Measurements from ENCODE around the gene TSSK1B.

TSSK1B gene

DNA sequence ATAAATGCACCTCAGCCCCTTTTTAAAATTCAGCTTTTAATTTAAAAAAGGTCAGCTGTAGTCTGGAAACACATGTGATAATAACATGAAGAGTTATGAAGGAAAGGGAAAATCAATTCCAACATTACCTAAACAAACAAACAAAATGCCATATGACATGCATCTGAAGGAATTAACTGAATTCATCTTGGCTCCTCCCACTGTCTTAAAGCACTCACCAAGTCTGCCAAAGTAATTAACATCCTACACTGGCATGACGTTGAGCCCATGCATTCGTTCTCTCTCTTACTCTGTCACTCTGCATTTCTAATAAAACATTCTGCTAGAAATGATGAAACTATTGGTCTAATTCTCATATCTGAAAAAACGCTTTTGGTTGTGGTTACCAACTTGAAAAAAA is 37.7 kb downstream of the TSSK1B start:
- no peak for DNase-seq

DNA sequence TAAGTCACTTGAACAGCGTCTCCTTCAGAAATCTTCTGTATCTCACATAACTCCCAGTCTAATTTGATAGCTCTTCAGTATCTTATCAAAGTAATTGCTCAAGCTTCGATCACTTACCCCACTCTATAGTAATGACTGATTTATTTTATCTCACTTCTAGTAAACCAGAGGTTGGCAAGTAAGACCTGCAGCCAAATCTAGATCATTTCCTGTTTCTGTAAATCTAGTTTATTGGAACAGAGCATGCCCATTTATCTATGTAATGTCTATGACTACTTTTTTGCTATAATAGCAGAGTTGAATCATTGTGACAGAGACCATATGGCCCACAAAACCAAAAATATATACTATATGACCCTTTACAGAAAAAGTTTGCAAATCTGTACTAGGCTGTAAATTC is 40.1 kb downstream of the TSSK1B start:
- DNase-seq, result no peak

DNA sequence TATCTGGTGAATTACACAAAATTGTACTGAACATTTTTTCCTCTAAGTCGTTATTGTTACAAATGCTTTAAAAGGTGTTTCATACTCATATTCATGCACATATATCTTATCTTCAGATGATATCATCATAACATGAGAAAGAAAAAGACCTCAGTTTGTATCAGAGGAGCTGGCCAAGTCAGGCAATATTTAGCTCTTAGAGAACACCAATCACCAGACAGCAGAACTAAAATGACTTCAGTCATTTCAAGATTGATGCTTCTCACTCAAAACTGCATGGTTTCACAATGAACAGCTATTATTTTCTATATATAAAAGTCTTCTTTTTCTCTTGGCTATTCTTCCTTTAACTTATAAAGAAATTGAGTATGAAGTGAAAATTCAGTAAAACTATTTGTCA is 44.6 kb downstream of the TSSK1B start:
- DNase-seq, result no peak

DNA sequence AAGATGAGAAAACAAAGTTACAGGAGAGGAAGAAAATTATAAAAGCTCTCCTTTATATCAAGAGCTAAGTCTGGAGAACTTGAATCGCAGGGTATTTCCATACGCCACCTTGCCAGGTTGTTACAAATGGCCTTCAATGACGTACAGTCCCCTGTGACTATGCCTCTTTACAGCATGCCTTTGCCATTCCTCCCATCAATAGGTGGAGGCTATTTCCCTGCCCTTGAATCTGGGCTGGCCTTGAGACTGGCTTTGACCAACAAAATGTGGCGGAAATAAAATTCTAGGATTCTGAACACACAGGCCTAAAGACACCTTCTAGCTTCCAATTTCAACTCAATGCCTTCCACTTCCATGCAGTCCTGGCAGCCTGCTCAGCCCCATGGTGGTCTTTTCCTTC is 45.7 kb downstream of the TSSK1B start:
- no peak for DNase-seq

DNA sequence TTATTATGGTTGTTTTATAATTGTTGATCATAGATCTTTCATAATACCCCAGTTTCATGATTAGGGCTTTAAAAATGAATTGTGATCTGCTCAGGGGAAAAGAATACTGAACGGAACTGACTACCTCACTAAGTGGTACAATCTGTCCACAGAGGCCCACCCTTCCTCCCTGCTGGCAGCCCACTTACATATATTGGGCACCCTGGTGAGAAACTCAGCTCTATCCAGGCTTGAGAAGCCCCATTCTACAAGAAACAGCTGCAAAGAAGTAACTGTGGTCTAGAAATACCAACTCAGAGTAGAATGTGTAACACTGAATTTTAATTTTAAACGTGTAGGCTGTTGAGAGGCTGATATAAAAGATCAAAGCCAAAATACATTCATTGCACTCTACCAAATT is 46.9 kb downstream of the TSSK1B start:
- DNase-seq, result no peak

DNA sequence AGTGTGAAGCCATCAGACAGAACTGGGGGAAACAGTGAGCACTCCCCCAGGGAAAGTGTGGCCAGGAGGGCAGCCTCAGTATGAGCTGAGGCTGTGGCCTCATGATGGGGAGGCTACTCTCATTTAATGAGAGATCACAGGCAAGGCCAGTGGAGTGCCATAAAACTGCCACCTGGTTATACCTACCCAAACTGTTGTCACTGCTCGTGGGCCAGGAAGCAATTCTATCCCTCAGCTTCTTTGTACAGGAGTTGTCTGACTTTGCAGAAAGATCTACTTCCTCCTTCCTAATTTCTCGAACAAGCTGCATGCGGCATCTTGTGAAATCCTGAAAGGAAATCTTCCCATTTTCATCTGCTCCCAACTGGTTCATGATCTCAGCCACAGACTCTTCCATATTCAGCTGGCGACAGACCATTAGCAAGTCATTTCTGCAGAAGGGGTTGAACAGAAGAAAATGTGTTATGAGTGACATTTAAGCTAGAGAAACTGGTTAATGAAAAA is 50.0 kb downstream of the TSSK1B start:
- DNase-seq, result no peak

DNA sequence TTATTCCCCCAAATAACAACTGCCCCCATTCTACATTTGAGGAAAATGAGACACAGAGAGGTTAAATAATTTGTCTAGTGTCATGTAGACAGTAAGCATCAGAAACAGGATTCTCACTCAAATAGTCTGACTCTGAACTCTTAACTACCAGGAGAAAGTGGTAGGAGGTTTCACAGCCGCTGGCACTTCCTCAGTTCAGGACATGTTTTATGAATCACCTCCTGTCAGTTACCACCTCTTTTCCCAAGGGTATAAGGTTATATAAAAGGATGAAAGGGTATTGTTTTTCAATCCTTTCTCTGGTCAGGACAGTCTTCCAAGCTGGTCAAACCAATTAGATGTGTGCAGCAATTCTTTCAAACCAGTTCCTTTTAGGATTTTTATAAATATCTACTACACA is 52.1 kb downstream of the TSSK1B start:
- no peak for DNase-seq
